Adrenal gland (tissue), 12 donors: ENCODE data around the gene SNX30. TPM values are rescaled to one million over a fixed set of nuclear protein-coding genes. Genes with fewer than 3 reads are reported as not detected.

Experiments used
- DNase-seq, 7 donors: peaks; one replicate each; pipeline ENCODE4 v3.0.0-alpha.2; 2019 to 2020
- H3K27ac ChIP-seq, 5 donors: fragments of 200-600 bp; sonication (generic) in 4 of 5; 1 replicate in 3 of 5; 2 replicates in 2 of 5; pipeline versions ENCODE4 v1.5.1 to v1.8.0; 2016 to 2020; ENCODE audit warnings: mild to moderate bottlenecking in 1 of 5
- H3K27me3 ChIP-seq: fragments of 200-600 bp; 2 replicates; pipeline ENCODE4 v1.8.0; 2021
- H3K36me3 ChIP-seq, 2 donors: fragments of 200-600 bp; replicated peaks in 1 of 2; 1 replicate in 1 of 2; 2 replicates in 1 of 2; pipeline versions ENCODE4 v1.5.1 to v1.8.0; 2018 to 2022
- H3K4me1 ChIP-seq, 2 donors: fragments of 200-600 bp; replicated peaks in 1 of 2; 1 replicate in 1 of 2; 2 replicates in 1 of 2; pipeline versions ENCODE4 v1.5.1 to v1.8.0; 2018 to 2021
- H3K4me3 ChIP-seq, 4 donors: fragments of 200-600 bp; sonication (generic) in 3 of 4; one replicate each; pipeline ENCODE4 v1.5.1; 2016 to 2018
- H3K9me3 ChIP-seq, 3 donors: fragments of 200-600 bp; sonication (generic) in 1 of 3; replicated peaks in 1 of 3; 1 replicate in 2 of 3; 2 replicates in 1 of 3; pipeline versions ENCODE4 v1.5.1 to v1.8.0; 2016 to 2021
- POLR2A ChIP-seq, 2 donors: fragments of 450-650 bp; IDR thresholded peaks; one replicate each; pipeline ENCODE4 v1.6.1; 2017; ENCODE audit warnings: antibody characterized with exemption in 2 of 2, mild to moderate bottlenecking in 2 of 2, moderate library complexity in 1 of 2
- WGBS, 4 donors: extraction: QIAGEN DNeasy Blood & Tissue Kit in 2 of 4; methylation state at CpG; one replicate each; pipeline versions ENCODE4 v1.1.5 to v1.1.7; 2013 to 2017; 5-methylcytosine and 5-hydroxymethylcytosine counted together
- intact Hi-C, 2 donors: fragments of 100-400 bp; cut with DNase I; formaldehyde crosslinking; loops; one replicate each; pipeline versions ENCODE4 v1.14.1 to v1.15.0; 2022 to 2023
- polyA plus RNA-seq, 3 donors: library from polyadenylated mRNA; stranded (reverse); fragments of 200-250 nt in 2 of 3; fragments of 350-450 nt in 1 of 3; fragmentation: Illumina TruSeq in 1 of 3; extraction: RNeasy Lipid Tissue Mini Kit (QIAGEN cat#74804) in 1 of 3; gene quantifications; one replicate each; pipeline ENCODE4 v1.2.3, GENCODE V29; 2013 to 2014
- total RNA-seq, 9 donors: library from RNA; depleted of rRNA in 4 of 9; stranded (reverse); fragments of >200 nt in 4 of 9; fragments of 120-200 nt in 1 of 9; fragmentation: NEBNext Ultra II Directional in 1 of 9; extraction: Animal tissue kit (Norgen Biotek cat#: 25700) in 1 of 9; gene quantifications; one replicate each; pipeline versions ENCODE4 v1.1.0 to v1.2.4, GENCODE V29; 2013 to 2023
- TF ChIP-seq, protein P1 (sequence below), 6 experiments: fragments of 450-650 bp in 4 of 6; fragments of 200-600 bp in 2 of 6; sonication (generic) in 1 of 6; IDR thresholded peaks; 1 replicate in 5 of 6; 2 replicates in 1 of 6; pipeline versions ENCODE4 v1.5.1 to v1.8.0; 2016 to 2021; ENCODE audit warnings: antibody characterized with exemption in 6 of 6, mild to moderate bottlenecking in 2 of 6, moderate library complexity in 1 of 6
- donor health status: healthy with polysubstance abuse.
- donor health status: Bipolar disorder and iron deficiency.
- donor health status: DM: yes; HTN: yes; CAD: no.
- donor health status: DM: no; HTN: no; CAD: no.
- donor health status: DM: no; HTN: no; CAD: no.
- donor health status: DM: yes; HTN: yes; CAD: no.

The SNX30 gene
- total and polyA plus RNA-seq, 12 donors: 0.84 to 12.3 (median 8.8) TPM

DNA sequence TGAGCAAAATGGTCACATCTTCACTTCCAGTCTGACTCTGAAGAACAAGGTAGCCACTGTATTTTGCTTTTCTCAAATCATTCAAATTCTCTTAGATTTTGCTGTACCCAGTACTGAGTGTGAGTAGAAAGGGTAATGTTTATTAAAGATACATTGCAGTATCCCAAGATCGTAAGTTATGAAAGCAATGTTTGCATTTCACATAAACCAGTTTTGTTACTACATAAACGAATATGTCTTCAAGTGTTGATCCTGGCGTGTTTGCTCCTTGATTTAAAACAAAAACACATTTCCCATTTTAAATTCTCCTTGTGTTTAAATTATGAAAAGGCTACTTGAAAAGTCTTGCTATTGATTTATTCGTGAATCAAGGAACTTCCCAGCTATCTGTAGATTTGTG, 22.0 kb downstream of the SNX30 start:
- Histone ChIP-seq H3K9me3 (no peaks in the 10 kb centered on the region), H3K27me3 (no peaks in the 10 kb centered on the region), H3K4me3 (no peak overlapping the region), H3K4me1 (peaks cover 6 to 20% of the 10 kb centered on the region in 2 donors), H3K36me3 (no peaks in the 10 kb centered on the region), H3K27ac (no peak overlapping the region)
- intact Hi-C loops: no loop called here
- TF ChIP-seq POLR2A (IDR thresholded peaks at IDR 0.05): no peak
- TF ChIP-seq, protein P1, sequence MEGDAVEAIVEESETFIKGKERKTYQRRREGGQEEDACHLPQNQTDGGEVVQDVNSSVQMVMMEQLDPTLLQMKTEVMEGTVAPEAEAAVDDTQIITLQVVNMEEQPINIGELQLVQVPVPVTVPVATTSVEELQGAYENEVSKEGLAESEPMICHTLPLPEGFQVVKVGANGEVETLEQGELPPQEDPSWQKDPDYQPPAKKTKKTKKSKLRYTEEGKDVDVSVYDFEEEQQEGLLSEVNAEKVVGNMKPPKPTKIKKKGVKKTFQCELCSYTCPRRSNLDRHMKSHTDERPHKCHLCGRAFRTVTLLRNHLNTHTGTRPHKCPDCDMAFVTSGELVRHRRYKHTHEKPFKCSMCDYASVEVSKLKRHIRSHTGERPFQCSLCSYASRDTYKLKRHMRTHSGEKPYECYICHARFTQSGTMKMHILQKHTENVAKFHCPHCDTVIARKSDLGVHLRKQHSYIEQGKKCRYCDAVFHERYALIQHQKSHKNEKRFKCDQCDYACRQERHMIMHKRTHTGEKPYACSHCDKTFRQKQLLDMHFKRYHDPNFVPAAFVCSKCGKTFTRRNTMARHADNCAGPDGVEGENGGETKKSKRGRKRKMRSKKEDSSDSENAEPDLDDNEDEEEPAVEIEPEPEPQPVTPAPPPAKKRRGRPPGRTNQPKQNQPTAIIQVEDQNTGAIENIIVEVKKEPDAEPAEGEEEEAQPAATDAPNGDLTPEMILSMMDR (IDR thresholded peaks at IDR 0.05): no peak
- no peak for DNase-seq
- WGBS, 4 donors: 91 to 95% (median 94%) methylated on average over 4 of the region's 4 CpGs

DNA sequence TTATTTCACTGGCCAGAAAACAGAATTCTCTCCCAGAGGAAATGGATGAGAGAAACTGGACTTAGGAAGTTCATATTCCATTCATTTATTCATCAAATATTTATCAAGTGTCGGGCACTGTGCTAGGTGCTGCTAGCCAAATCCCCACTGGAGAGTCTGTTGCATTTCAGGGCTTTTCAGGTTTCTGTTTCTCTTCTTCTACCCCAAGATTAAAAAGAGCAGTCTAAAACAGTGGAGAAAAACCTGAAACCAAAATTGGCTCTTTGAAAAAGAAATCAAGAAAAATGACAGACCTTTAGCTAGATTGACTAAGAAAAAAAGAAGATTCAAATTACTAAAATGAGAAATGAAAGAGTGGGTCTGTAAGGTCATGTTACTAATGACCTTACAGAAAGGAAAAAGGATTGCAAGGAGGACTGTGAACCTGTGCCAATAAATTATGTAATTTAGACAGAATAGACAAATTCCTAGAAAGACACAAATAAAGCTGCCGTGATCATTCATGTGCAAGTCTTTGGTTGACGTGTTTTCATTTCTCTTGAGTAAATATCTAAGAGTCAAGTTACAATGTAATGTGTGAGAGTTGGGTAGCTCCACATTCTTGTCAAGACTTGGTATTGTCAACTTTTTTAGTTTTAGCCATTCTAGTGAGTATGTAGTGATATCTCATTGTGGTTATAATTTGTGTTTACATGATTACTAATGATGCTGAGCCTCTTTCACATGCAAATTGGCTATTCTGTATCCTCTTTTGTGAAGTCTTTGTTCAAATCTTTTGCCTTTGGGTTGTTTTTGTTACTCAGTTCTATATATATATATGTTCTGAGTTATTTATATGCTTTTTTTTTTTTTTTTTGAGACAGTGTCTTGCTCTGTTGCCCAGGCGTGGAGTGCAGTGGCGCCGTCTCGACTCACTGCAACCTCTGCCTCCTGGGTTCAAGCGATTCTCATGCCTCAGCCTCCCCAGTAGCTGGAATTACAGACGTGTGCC, 23.7 kb downstream of the SNX30 start:
- 73 to 79% (median 77%) methylated on average over 9 of the region's 9 CpGs for WGBS, 4 donors
- no peak overlapping the region for H3K4me3 ChIP-seq
- TF ChIP-seq, protein P1 (IDR thresholded peaks at IDR 0.05): no peak
- no peak for TF ChIP-seq POLR2A (IDR thresholded peaks at IDR 0.05)

DNA sequence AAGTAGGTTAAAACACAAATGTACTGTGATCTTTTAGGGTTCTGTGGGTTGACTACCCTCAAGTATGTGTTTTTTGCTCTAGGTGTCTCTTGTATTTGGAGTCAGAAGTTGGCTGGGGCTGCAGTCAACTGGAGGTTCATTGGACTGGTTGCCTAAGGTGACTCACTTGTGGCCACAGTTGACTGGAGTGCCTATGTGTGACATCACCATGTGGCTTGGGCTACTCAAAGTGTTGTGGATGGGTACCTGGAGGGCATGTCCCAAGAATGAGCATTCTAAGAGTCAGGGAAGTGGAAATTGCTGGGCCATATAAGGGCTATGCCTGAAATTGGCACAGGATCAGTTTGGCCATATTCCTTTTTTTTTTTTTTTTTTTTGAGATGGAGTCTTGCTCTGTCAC, 27.4 kb downstream of the SNX30 start:
- Histone ChIP-seq H3K4me1 (peaks cover 6 to 18% of the 10 kb centered on the region in 2 donors), H3K9me3 (no peaks in the 10 kb centered on the region), H3K36me3 (no peaks in the 10 kb centered on the region), H3K4me3 (no peak overlapping the region), H3K27ac (no peak overlapping the region), H3K27me3 (no peaks in the 10 kb centered on the region)
- no peak for TF ChIP-seq POLR2A (IDR thresholded peaks at IDR 0.05)
- TF ChIP-seq, protein P1 (IDR thresholded peaks at IDR 0.05): no peak
- peak in 1 of 7 donors; percentile 31 for DNase-seq
- intact Hi-C loops: no loop called here

More for the DNA sequence above, 23.7 kb downstream of the SNX30 start:
- Histone ChIP-seq H3K36me3 (no peaks in the 10 kb centered on the region), H3K27ac (no peak overlapping the region), H3K4me1 (peaks cover 6 to 20% of the 10 kb centered on the region in 2 donors), H3K9me3 (no peaks in the 10 kb centered on the region), H3K27me3 (no peaks in the 10 kb centered on the region)
- intact Hi-C loops: no loop called here
- DNase-seq: no peak

DNA sequence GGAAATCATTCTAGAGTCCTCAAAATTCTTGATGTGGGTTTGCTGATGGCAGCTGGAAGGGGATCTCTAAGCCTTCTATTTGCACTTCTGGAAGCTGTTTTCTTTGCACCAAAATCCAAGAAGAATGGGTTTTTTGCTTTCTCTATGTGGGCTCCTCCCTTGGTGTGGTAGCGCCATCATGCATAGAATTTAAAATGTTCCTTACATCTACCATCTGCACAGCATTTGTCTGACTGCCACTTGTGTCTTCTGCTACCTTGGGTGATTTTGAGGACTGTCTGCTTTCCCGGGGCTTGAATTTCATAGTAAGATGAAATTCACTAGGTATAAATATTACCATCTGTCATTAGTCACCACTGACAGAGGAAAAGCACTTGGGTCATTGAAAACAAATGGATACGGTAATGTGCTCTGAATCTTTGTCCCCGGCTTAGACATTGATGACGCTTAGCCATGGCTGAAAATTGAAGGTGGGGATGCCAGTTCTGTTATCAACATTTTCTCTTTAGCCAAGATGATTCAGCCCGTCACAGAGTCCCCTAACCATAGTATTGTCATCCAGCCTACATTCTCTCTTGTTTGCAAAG, 30.0 kb downstream of the SNX30 start:
- WGBS, 4 donors: 52 to 63% (median 56%) methylated on average over 6 of the region's 6 CpGs
- H3K27ac ChIP-seq: no peak overlapping the region
- H3K9me3 ChIP-seq: no peaks in the 10 kb centered on the region
- no peak for TF ChIP-seq POLR2A (IDR thresholded peaks at IDR 0.05)
- TF ChIP-seq, protein P1 (IDR thresholded peaks at IDR 0.05): no peak
- no peaks in the 10 kb centered on the region for H3K27me3 ChIP-seq
- DNase-seq: peak in 5 of 7 donors; percentile 37 to 47 (median 47)
- peaks cover 0 to 5% of the 10 kb centered on the region in 2 donors for H3K4me1 ChIP-seq
- intact Hi-C loops: no loop called here
- no peaks in the 10 kb centered on the region for H3K36me3 ChIP-seq
- H3K4me3 ChIP-seq: no peak overlapping the region
